ENCODE results near the gene CYGB.
A peak's percentile ranks its signal among the peaks of the same experiment; 100 is the strongest.
"Not testable (repeated sequence)": the region's sequence is repeated elsewhere in the genome, so short reads cannot be mapped to it uniquely, and the experiment has no call there.

The CYGB gene

GRCh38 chr17:76566988-76567431 lies 29.5 kb upstream of the CYGB start:
- Histone ChIP-seq H3K27ac (ENCODE audit: low read depth, low read length) (peak overlapping the region; percentile 9; the same call in 1 of the 2 replicates), H4K20me1 (ENCODE audit: control insufficient read depth, insufficient read depth, low read depth, low read length) (peaks cover 12% of the 10 kb centered on the region), H3K4me2 (ENCODE audit: low read length) (no peak overlapping the region), H3K9me2 (replicated peaks; ENCODE audit: control insufficient read depth, low read length) (no peaks in the 10 kb centered on the region), H3K4me1 (ENCODE audit: control insufficient read depth, low read length) (peaks cover 18% of the 10 kb centered on the region), H3F3A (ENCODE audit: control insufficient read depth, insufficient read depth) (peaks cover 37% of the 10 kb centered on the region), H3K27me3 (ENCODE audit: control insufficient read depth, low read length) (no peaks in the 10 kb centered on the region), H3K36me3 (ENCODE audit: control insufficient read depth, low read length) (peaks cover 46% of the 10 kb centered on the region), H3K9me3 (ENCODE audit: control insufficient read depth, insufficient read depth, low read length) (no peaks in the 10 kb centered on the region), H3K79me2 (ENCODE audit: control insufficient read depth, low read length) (peaks cover 7% of the 10 kb centered on the region), H3K4me3 (ENCODE audit: low read length) (no peak overlapping the region)
- no peak for TF ChIP-seq EZH2phosphoT487 (IDR thresholded peaks at IDR 0.05; ENCODE audit: borderline replicate concordance, low read length)
- no peak for TF ChIP-seq CTCF (IDR thresholded peaks at IDR 0.05; ENCODE audit: low read depth, low read length, poor library complexity, severe bottlenecking)

- no peak for TF ChIP-seq CTCF (IDR thresholded peaks at IDR 0.05; ENCODE audit: low read depth, low read length, poor library complexity, severe bottlenecking)
- TF ChIP-seq EZH2phosphoT487 (IDR thresholded peaks at IDR 0.05; ENCODE audit: borderline replicate concordance, low read length) = no peak
Observed at GRCh38 chr17:76566613-76566943, 29.1 kb upstream of the CYGB start.

GRCh38 chr17:76565728-76566612 lies 28.5 kb upstream of the CYGB start:
- Histone ChIP-seq H3K4me2 (ENCODE audit: low read length) (no peak overlapping the region), H3K36me3 (ENCODE audit: control insufficient read depth, low read length) (peaks cover 56% of the 10 kb centered on the region), H3K27me3 (ENCODE audit: control insufficient read depth, low read length) (no peaks in the 10 kb centered on the region), H3K4me1 (ENCODE audit: control insufficient read depth, low read length) (peaks cover 28% of the 10 kb centered on the region), H3K4me3 (ENCODE audit: low read length) (no peak overlapping the region), H3K79me2 (ENCODE audit: control insufficient read depth, low read length) (peaks cover 18% of the 10 kb centered on the region), H3K9me2 (replicated peaks; ENCODE audit: control insufficient read depth, low read length) (no peaks in the 10 kb centered on the region), H4K20me1 (ENCODE audit: control insufficient read depth, insufficient read depth, low read depth, low read length) (peaks cover 22% of the 10 kb centered on the region), H3K27ac (ENCODE audit: low read depth, low read length) (no peak overlapping the region), H3K9me3 (ENCODE audit: control insufficient read depth, insufficient read depth, low read length) (no peaks in the 10 kb centered on the region), H3F3A (ENCODE audit: control insufficient read depth, insufficient read depth) (peaks cover 47% of the 10 kb centered on the region)
- TF ChIP-seq EZH2phosphoT487 (IDR thresholded peaks at IDR 0.05; ENCODE audit: borderline replicate concordance, low read length) (no peak), CTCF (IDR thresholded peaks at IDR 0.05; ENCODE audit: low read depth, low read length, poor library complexity, severe bottlenecking) (no peak)

More at GRCh38 chr17:76566613-76566943, 29.1 kb upstream of the CYGB start:
- H3K4me1 ChIP-seq (ENCODE audit: control insufficient read depth, low read length) = peaks cover 22% of the 10 kb centered on the region
- H3K36me3 ChIP-seq (ENCODE audit: control insufficient read depth, low read length) = peaks cover 50% of the 10 kb centered on the region
- H3K27ac ChIP-seq (ENCODE audit: low read depth, low read length) = no peak overlapping the region
- no peak overlapping the region for H3K4me3 ChIP-seq (ENCODE audit: low read length)
- no peak overlapping the region for H3K4me2 ChIP-seq (ENCODE audit: low read length)
- H3K9me2 ChIP-seq (replicated peaks; ENCODE audit: control insufficient read depth, low read length) = no peaks in the 10 kb centered on the region
- H3K79me2 ChIP-seq (ENCODE audit: control insufficient read depth, low read length) = peaks cover 11% of the 10 kb centered on the region
- no peaks in the 10 kb centered on the region for H3K27me3 ChIP-seq (ENCODE audit: control insufficient read depth, low read length)
- H3K9me3 ChIP-seq (ENCODE audit: control insufficient read depth, insufficient read depth, low read length) = no peaks in the 10 kb centered on the region
- peaks cover 41% of the 10 kb centered on the region for H3F3A ChIP-seq (ENCODE audit: control insufficient read depth, insufficient read depth)
- peaks cover 16% of the 10 kb centered on the region for H4K20me1 ChIP-seq (ENCODE audit: control insufficient read depth, insufficient read depth, low read depth, low read length)

GRCh38 chr17:76564991-76565727 lies 27.6 kb upstream of the CYGB start:
- peaks cover 26% of the 10 kb centered on the region for H3K79me2 ChIP-seq (ENCODE audit: control insufficient read depth, low read length)

GRCh38 chr17:76563359-76563758 lies 25.9 kb upstream of the CYGB start:
- Histone ChIP-seq H3F3A (ENCODE audit: control insufficient read depth, insufficient read depth) (peaks cover 47% of the 10 kb centered on the region), H3K4me1 (ENCODE audit: control insufficient read depth, low read length) (peaks cover 51% of the 10 kb centered on the region), H3K79me2 (ENCODE audit: control insufficient read depth, low read length) (peaks cover 44% of the 10 kb centered on the region), H3K36me3 (ENCODE audit: control insufficient read depth, low read length) (peaks cover 82% of the 10 kb centered on the region), H4K20me1 (ENCODE audit: control insufficient read depth, insufficient read depth, low read depth, low read length) (peaks cover 40% of the 10 kb centered on the region)
- H3K27me3 ChIP-seq (ENCODE audit: control insufficient read depth, low read length); H3K4me3 ChIP-seq (ENCODE audit: low read length); H3K9me3 ChIP-seq (ENCODE audit: control insufficient read depth, insufficient read depth, low read length); H3K4me2 ChIP-seq (ENCODE audit: low read length); H3K9me2 ChIP-seq (replicated peaks; ENCODE audit: control insufficient read depth, low read length); H3K27ac ChIP-seq (ENCODE audit: low read depth, low read length): not testable (repeated sequence)

More at GRCh38 chr17:76564991-76565727, 27.6 kb upstream of the CYGB start:
- Histone ChIP-seq H3K36me3 (ENCODE audit: control insufficient read depth, low read length) (peaks cover 64% of the 10 kb centered on the region), H3F3A (ENCODE audit: control insufficient read depth, insufficient read depth) (peaks cover 45% of the 10 kb centered on the region), H3K4me1 (ENCODE audit: control insufficient read depth, low read length) (peaks cover 36% of the 10 kb centered on the region), H4K20me1 (ENCODE audit: control insufficient read depth, insufficient read depth, low read depth, low read length) (peaks cover 26% of the 10 kb centered on the region)
- H3K4me2 ChIP-seq (ENCODE audit: low read length); H3K27me3 ChIP-seq (ENCODE audit: control insufficient read depth, low read length); H3K27ac ChIP-seq (ENCODE audit: low read depth, low read length); H3K9me2 ChIP-seq (replicated peaks; ENCODE audit: control insufficient read depth, low read length); H3K4me3 ChIP-seq (ENCODE audit: low read length); H3K9me3 ChIP-seq (ENCODE audit: control insufficient read depth, insufficient read depth, low read length): not testable (repeated sequence)

Measured in DOHH2 (cell line).